Vagina (tissue), 2 donors: ENCODE results near the gene SMYD5. TPM values are rescaled to one million over a fixed set of nuclear protein-coding genes. Genes with fewer than 3 reads are reported as not detected.

Source experiments
- DNase-seq, 2 donors: peaks; one replicate each; pipeline ENCODE4 v3.0.0-alpha.2; 2017; ENCODE audit errors: extremely low spot score in 2 of 2
- H3K27ac ChIP-seq: fragments of 200-600 bp; sonication (generic); one replicate; pipeline ENCODE4 v1.5.1; 2019
- H3K27me3 ChIP-seq: fragments of 200-600 bp; sonication (generic); one replicate; pipeline ENCODE4 v1.5.1; 2019
- H3K36me3 ChIP-seq, 2 donors: fragments of 200-600 bp; sonication (generic); one replicate each; pipeline ENCODE4 v1.5.1; 2017 to 2019
- H3K4me1 ChIP-seq: fragments of 200-600 bp; sonication (generic); one replicate; pipeline ENCODE4 v1.5.1; 2019
- H3K4me3 ChIP-seq, 2 donors: fragments of 200-600 bp; sonication (generic); 1 replicate in 1 of 2; 2 replicates in 1 of 2; pipeline ENCODE4 v1.5.1; 2016 to 2019
- H3K9me3 ChIP-seq: fragments of 200-600 bp; sonication (generic); one replicate; pipeline ENCODE4 v1.5.1; 2019
- CTCF ChIP-seq, 3 experiments: fragments of 450-650 bp in 2 of 3; fragments of 200-600 bp in 1 of 3; sonication (generic) in 1 of 3; IDR thresholded peaks; one replicate each; pipeline ENCODE4 v1.5.1; 2017 to 2019; ENCODE audit warnings: antibody characterized with exemption in 3 of 3, mild to moderate bottlenecking in 2 of 3, moderate library complexity in 2 of 3
- POLR2A ChIP-seq, 2 donors: fragments of 450-650 bp; IDR thresholded peaks; one replicate each; pipeline ENCODE4 v1.6.1; 2017; ENCODE audit warnings: antibody characterized with exemption in 2 of 2, mild to moderate bottlenecking in 2 of 2, moderate library complexity in 2 of 2
- POLR2AphosphoS5 ChIP-seq, 2 donors: sonication (generic); formaldehyde crosslinking; IDR thresholded peaks; one replicate each; pipeline ENCODE4 v1.9.0; 2017; ENCODE audit warnings: antibody characterized with exemption in 2 of 2, mild to moderate bottlenecking in 2 of 2, low read depth in 1 of 2; ENCODE audit not compliant: insufficient read depth in 1 of 2
- intact Hi-C: fragments of 100-400 bp; cut with DNase I; formaldehyde crosslinking; loops from one replicate; pipeline ENCODE4 v1.15.1; 2023
- total RNA-seq: library from RNA; depleted of rRNA; stranded (reverse); fragments of >200 nt; gene quantifications from one replicate; pipeline ENCODE4 v1.2.3, GENCODE V29; 2016

SMYD5 gene
- total RNA-seq, 1 donor from 2014 or later = 16.0 TPM

GRCh38 chr2:73244580-73244979 is 30.5 kb downstream of the SMYD5 start:
- peaks cover 6% of the 10 kb centered on the region for H3K4me1 ChIP-seq
- no peak for TF ChIP-seq CTCF (IDR thresholded peaks at IDR 0.05)
- no peak for TF ChIP-seq POLR2AphosphoS5 (IDR thresholded peaks at IDR 0.05; ENCODE audit: insufficient read depth in 1 of 2, low read depth in 1 of 2)
- no peak for TF ChIP-seq POLR2A (IDR thresholded peaks at IDR 0.05)
- no peak overlapping the region for H3K27ac ChIP-seq
- intact Hi-C loops = no loop called here
- no peak for DNase-seq
- H3K36me3 ChIP-seq = peaks cover 3 to 82% of the 10 kb centered on the region in 2 donors
- H3K4me3 ChIP-seq = no peak overlapping the region
- H3K27me3 ChIP-seq = no peaks in the 10 kb centered on the region
- no peaks in the 10 kb centered on the region for H3K9me3 ChIP-seq

DNA sequence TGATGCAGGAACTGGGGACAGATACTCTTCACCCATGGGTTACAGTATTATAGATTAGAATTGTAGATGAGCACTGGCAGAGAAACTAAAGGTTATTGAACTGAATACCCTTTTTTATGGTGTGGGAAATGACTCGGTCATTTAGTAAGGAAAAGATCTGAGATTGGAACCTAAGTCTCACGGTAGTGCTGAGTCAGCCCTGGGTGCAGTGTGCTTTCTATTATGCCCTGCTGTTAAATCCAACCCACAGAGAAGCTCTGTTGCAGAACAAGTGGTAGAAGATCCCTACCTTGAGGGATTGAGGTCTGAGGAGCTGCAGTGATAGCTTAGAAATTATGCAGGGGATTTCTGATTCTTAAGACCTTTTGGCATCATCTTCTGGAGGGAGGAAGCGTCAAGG is 32.8 kb downstream of the SMYD5 start:
- TF ChIP-seq POLR2A (IDR thresholded peaks at IDR 0.05) = no peak
- TF ChIP-seq CTCF (IDR thresholded peaks at IDR 0.05) = no peak
- no peak for TF ChIP-seq POLR2AphosphoS5 (IDR thresholded peaks at IDR 0.05; ENCODE audit: insufficient read depth in 1 of 2, low read depth in 1 of 2)
- H3K4me3 ChIP-seq = no peak overlapping the region
- DNase-seq = no peak
- intact Hi-C loops = no loop called here
- H3K36me3 ChIP-seq = peaks cover 3 to 98% of the 10 kb centered on the region in 2 donors
- no peaks in the 10 kb centered on the region for H3K9me3 ChIP-seq
- H3K4me1 ChIP-seq = no peaks in the 10 kb centered on the region
- no peaks in the 10 kb centered on the region for H3K27me3 ChIP-seq
- no peak overlapping the region for H3K27ac ChIP-seq

DNA sequence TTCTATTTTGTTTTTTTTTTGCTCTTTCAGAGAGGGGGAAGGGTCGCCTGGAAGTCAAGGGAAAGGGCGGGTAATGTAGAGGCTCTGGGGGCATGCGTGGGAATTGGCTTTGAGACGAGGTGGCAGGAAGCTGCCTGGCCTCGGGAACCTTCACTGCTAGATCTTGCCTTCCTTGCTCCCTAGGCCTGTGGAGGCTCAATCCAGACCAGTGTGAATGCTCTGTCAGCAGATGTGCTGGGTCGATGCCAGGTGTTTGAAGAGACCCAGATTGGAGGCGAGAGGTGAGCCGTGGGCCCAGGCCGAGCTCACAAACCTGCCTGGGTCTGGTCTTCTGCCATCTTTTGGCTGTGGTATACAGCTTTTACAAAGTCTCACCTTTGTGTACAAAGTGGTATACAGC is 35.6 kb downstream of the SMYD5 start:
- intact Hi-C loops = no loop called here
- no peak overlapping the region for H3K27ac ChIP-seq
- H3K36me3 ChIP-seq = peaks cover 3 to 93% of the 10 kb centered on the region in 2 donors
- no peaks in the 10 kb centered on the region for H3K9me3 ChIP-seq
- DNase-seq = no peak
- no peak overlapping the region for H3K4me3 ChIP-seq
- no peaks in the 10 kb centered on the region for H3K4me1 ChIP-seq
- H3K27me3 ChIP-seq = no peaks in the 10 kb centered on the region
- TF ChIP-seq CTCF (IDR thresholded peaks at IDR 0.05) = no peak
- TF ChIP-seq POLR2AphosphoS5 (IDR thresholded peaks at IDR 0.05; ENCODE audit: insufficient read depth in 1 of 2, low read depth in 1 of 2) = no peak
- TF ChIP-seq POLR2A (IDR thresholded peaks at IDR 0.05) = no peak

GRCh38 chr2:73250872-73251846 is 37.1 kb downstream of the SMYD5 start:
- TF ChIP-seq POLR2A (IDR thresholded peaks at IDR 0.05) (no peak), CTCF (IDR thresholded peaks at IDR 0.05) (no peak), POLR2AphosphoS5 (IDR thresholded peaks at IDR 0.05; ENCODE audit: insufficient read depth in 1 of 2, low read depth in 1 of 2) (no peak)
- peaks cover 0 to 77% of the 10 kb centered on the region in 2 donors for H3K36me3 ChIP-seq

More at GRCh38 chr2:73250872-73251846, 37.1 kb downstream of the SMYD5 start:
- Histone ChIP-seq H3K27ac (no peak overlapping the region), H3K4me1 (no peaks in the 10 kb centered on the region), H3K27me3 (no peaks in the 10 kb centered on the region), H3K9me3 (no peaks in the 10 kb centered on the region), H3K4me3 (no peak overlapping the region)
- DNase-seq = no peak
- intact Hi-C loops = no loop called here
